ENCODE data around the gene TEX52. TPM values are rescaled to one million over a fixed set of nuclear protein-coding genes. Genes with fewer than 3 reads are reported as not detected.

Gene TEX52
- total RNA-seq (not detected in 2 replicates), polyA plus RNA-seq (not detected in 2 replicates), polyA minus RNA-seq (not detected in 2 replicates), Bru-seq, nascent RNA (percentile 16 among the genes with signal in this experiment), BruChase-seq, experiment 1, labeled RNA remaining after a 6-hour chase (percentile 16 among the genes with signal in this experiment), BruChase-seq, experiment 2, labeled RNA remaining after a 2-hour chase (percentile 16 among the genes with signal in this experiment)
- polyA plus RNA-seq (2011; cell fraction: cytosol; rRNA removed) = not detected in 2 replicates
- not detected in 2 replicates for polyA plus RNA-seq (2011; cell fraction: nucleus; rRNA removed)
- not detected in 2 replicates for polyA plus RNA-seq (2012)
- not detected for polyA minus RNA-seq (2011; cell fraction: cytosol; rRNA and poly(A)+ RNA removed)
- polyA minus RNA-seq (2011; cell fraction: nucleus; rRNA and poly(A)+ RNA removed) = not detected in 2 replicates
- long read RNA-seq = 0 reads

DNA sequence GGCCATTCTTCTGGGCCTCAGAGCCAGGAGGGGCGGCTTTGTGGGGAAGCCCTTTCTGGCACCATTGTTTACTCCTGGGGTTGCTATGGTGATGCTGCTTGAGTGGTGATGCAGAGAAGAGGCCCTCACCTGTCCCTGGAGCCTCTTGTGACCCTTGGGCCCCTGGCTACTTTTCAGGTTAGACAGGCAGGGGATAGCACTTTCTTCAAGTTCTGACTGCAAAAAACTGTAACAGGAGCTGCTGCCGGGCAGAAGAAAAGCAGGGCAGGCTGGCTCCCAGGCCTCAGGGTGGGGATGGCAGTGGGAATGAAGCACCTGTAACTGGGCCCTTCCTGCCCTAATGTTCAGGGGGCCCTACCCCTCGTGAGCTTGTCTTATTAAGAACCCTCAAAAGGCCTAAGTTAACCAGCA, at the start of gene TEX52:
Gene TEX52 (minus strand): TSS at position 19 of the 411 bp plus-strand sequence. CDS start 13 bp downstream, at position 6.
- Histone ChIP-seq H4K20me1 (replicated peaks; ENCODE audit: control insufficient read depth, extremely low read depth, insufficient read depth, low read length) (no peaks in the 10 kb centered on the region), H3K9me3 (replicated peaks; ENCODE audit: control insufficient read depth, insufficient read depth, low read length) (no peaks in the 10 kb centered on the region), H3K36me3 (ENCODE audit: control insufficient read depth in 2 of 2, extremely low read depth in 1 of 2, insufficient read depth in 2 of 2, low read length in 2 of 2) (peaks cover 2 to 8% of the 10 kb centered on the region in 2 experiments), H3K9ac (replicated peaks; ENCODE audit: extremely low read depth, insufficient read depth, low read length) (no peak within 1 kb of the TSS), H3K4me3 (replicated peaks in 1 of 3; ENCODE audit: insufficient read depth in 1 of 3, low read depth in 1 of 3, low read length in 3 of 3) (no peak within 1 kb of the TSS), H3K9me1 (replicated peaks; ENCODE audit: control insufficient read depth, extremely low read depth, insufficient read depth, low read length) (no peaks in the 10 kb centered on the region), H3K4me2 (ENCODE audit: insufficient read depth, low read length) (no peak within 1 kb of the TSS), H3K27me3 (ENCODE audit: control insufficient read depth in 2 of 2, insufficient read depth in 2 of 2, low read length in 2 of 2) (no peaks in the 10 kb centered on the region), H3K79me2 (ENCODE audit: control insufficient read depth, insufficient read depth, low read length) (no peaks in the 10 kb centered on the region), H3K27ac (ENCODE audit: insufficient read depth, low read depth, low read length) (no peak within 1 kb of the TSS), H3K4me1 (ENCODE audit: control insufficient read depth, extremely low read depth, insufficient read depth, low read length) (no peaks in the 10 kb centered on the region), H2AFZ (ENCODE audit: low read depth, low read length) (no peak within 1 kb of the TSS)
- dilution Hi-C loops (cut with MboI; ENCODE audit: extremely low pct_ligation_motif_present, low sequenced_read_pairs) (no loop called here), intact Hi-C loops (cut with micrococcal nuclease) (no loop called here)
- FAIRE-seq = no peak
- no TSS peak for BruUV-seq (replicated peaks)
- TF ChIP-seq, protein P1, sequence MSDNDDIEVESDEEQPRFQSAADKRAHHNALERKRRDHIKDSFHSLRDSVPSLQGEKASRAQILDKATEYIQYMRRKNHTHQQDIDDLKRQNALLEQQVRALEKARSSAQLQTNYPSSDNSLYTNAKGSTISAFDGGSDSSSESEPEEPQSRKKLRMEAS (IDR thresholded peaks at IDR 0.05; ENCODE audit: insufficient read depth, insufficient read length) = no peak
- no peak for TF ChIP-seq FOS (IDR thresholded peaks at IDR 0.05; ENCODE audit: borderline replicate concordance, insufficient read depth, low read length)
- TF ChIP-seq POLR2A (IDR thresholded peaks at IDR 0.05; ENCODE audit: low read depth, low read length) = no peak
- TF ChIP-seq, protein P2, sequence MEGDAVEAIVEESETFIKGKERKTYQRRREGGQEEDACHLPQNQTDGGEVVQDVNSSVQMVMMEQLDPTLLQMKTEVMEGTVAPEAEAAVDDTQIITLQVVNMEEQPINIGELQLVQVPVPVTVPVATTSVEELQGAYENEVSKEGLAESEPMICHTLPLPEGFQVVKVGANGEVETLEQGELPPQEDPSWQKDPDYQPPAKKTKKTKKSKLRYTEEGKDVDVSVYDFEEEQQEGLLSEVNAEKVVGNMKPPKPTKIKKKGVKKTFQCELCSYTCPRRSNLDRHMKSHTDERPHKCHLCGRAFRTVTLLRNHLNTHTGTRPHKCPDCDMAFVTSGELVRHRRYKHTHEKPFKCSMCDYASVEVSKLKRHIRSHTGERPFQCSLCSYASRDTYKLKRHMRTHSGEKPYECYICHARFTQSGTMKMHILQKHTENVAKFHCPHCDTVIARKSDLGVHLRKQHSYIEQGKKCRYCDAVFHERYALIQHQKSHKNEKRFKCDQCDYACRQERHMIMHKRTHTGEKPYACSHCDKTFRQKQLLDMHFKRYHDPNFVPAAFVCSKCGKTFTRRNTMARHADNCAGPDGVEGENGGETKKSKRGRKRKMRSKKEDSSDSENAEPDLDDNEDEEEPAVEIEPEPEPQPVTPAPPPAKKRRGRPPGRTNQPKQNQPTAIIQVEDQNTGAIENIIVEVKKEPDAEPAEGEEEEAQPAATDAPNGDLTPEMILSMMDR (IDR thresholded peaks at IDR 0.05; ENCODE audit: extremely low read depth in 1 of 2, insufficient read depth in 1 of 2, low read depth in 1 of 2, low read length in 2 of 2) = no peak
- TF ChIP-seq POLR2AphosphoS5 (IDR thresholded peaks at IDR 0.05; ENCODE audit: insufficient read depth, low read depth, low read length) = no peak
- TF ChIP-seq EZH2 (IDR thresholded peaks at IDR 0.05; ENCODE audit: borderline replicate concordance, low read depth, low read length, severe bottlenecking) = no peak
- TF ChIP-seq MYC (IDR thresholded peaks at IDR 0.05; ENCODE audit: low read depth, low read length) = no peak
- no peak for TF ChIP-seq JUN (IDR thresholded peaks at IDR 0.05; ENCODE audit: borderline replicate concordance, insufficient read depth, insufficient read length, low read depth)
- TF ChIP-seq GATA2 (IDR thresholded peaks at IDR 0.05; ENCODE audit: insufficient read depth, insufficient read length, low read depth, low read length) = no peak
- no peak for DNase-seq (ENCODE audit: low read depth, low spot score)
- CTCF ChIA-PET = interaction anchor here (1.0 to 3.2 kb wide), 6 partner anchors 8 to 185 kb away, joined by 3 to 14 read pairs (median 4); partner anchors contain the start of genes FOXM1 and RHNO1
- POLR2A ChIA-PET = no interaction called here

All from endothelial cell of umbilical vein (primary cell).